Measurements from ENCODE around the gene TSPAN9.

GRCh38 chr12:3152011-3152511, 74.9 kb downstream of the TSPAN9 start:
- TF ChIP-seq CTCF (IDR thresholded peaks at IDR 0.05) (no peak), POLR2A (IDR thresholded peaks at IDR 0.05) (no peak)

All from testis (tissue), 2 donors.